Mucosa of stomach (tissue), 1 donor: Measurements from ENCODE around the gene AP2A1.

ENCODE experiments used
- H3K27me3 ChIP-seq: one replicate; pipeline ENCODE4 v1.7.0; 2013; ENCODE audit warnings: mild to moderate bottlenecking, low read length; ENCODE audit not compliant: control insufficient read depth, insufficient read depth
- H3K36me3 ChIP-seq: one replicate; pipeline ENCODE4 v1.7.0; 2013; ENCODE audit warnings: low read length; ENCODE audit not compliant: control insufficient read depth, insufficient read depth
- H3K4me1 ChIP-seq: one replicate; pipeline ENCODE4 v1.7.0; 2013; ENCODE audit warnings: mild to moderate bottlenecking, low read length; ENCODE audit not compliant: control insufficient read depth, insufficient read depth
- H3K4me3 ChIP-seq: one replicate; pipeline ENCODE4 v1.7.0; 2013; ENCODE audit warnings: low read length
- H3K9ac ChIP-seq: one replicate; pipeline ENCODE4 v1.7.0; 2013; ENCODE audit warnings: mild to moderate bottlenecking, low read length, moderate library complexity
- H3K9me3 ChIP-seq: one replicate; pipeline ENCODE4 v1.7.0; 2013; ENCODE audit warnings: mild to moderate bottlenecking, low read length, moderate library complexity; ENCODE audit not compliant: control insufficient read depth
- donor health status: Pancreatic carcinoma.

The AP2A1 gene

GRCh38 chr19:49800771-49801170, 34.0 kb downstream of the AP2A1 start:
- no peak overlapping the region for H3K4me3 ChIP-seq
- no peaks in the 10 kb centered on the region for H3K4me1 ChIP-seq
- H3K36me3 ChIP-seq: peaks cover 12% of the 10 kb centered on the region
- H3K27me3 ChIP-seq: no peaks in the 10 kb centered on the region
- no peaks in the 10 kb centered on the region for H3K9me3 ChIP-seq
- no peak overlapping the region for H3K9ac ChIP-seq

DNA sequence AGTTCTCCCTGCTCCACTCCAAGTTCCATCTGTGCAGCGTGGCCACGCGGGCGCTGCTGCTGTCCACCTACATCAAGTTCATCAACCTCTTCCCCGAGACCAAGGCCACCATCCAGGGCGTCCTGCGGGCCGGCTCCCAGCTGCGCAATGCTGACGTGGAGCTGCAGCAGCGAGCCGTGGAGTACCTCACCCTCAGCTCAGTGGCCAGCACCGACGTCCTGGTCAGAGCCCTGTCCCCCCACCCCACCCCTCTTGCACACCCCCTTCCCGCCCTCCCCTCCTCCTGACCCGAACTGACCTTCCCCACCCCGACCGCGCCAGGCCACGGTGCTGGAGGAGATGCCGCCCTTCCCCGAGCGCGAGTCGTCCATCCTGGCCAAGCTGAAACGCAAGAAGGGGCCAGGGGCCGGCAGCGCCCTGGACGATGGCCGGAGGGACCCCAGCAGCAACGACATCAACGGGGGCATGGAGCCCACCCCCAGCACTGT, 34.6 kb downstream of the AP2A1 start:
- Histone ChIP-seq H3K9me3 (no peaks in the 10 kb centered on the region), H3K9ac (no peak overlapping the region), H3K36me3 (peaks cover 8% of the 10 kb centered on the region), H3K4me1 (no peaks in the 10 kb centered on the region), H3K4me3 (no peak overlapping the region), H3K27me3 (no peaks in the 10 kb centered on the region)

- Histone ChIP-seq H3K4me1 (no peaks in the 10 kb centered on the region), H3K4me3 (no peak overlapping the region), H3K36me3 (peaks cover 8% of the 10 kb centered on the region), H3K9ac (no peak overlapping the region), H3K9me3 (no peaks in the 10 kb centered on the region), H3K27me3 (no peaks in the 10 kb centered on the region)
Measured at GRCh38 chr19:49801966-49802661, 35.3 kb downstream of the AP2A1 start.

DNA sequence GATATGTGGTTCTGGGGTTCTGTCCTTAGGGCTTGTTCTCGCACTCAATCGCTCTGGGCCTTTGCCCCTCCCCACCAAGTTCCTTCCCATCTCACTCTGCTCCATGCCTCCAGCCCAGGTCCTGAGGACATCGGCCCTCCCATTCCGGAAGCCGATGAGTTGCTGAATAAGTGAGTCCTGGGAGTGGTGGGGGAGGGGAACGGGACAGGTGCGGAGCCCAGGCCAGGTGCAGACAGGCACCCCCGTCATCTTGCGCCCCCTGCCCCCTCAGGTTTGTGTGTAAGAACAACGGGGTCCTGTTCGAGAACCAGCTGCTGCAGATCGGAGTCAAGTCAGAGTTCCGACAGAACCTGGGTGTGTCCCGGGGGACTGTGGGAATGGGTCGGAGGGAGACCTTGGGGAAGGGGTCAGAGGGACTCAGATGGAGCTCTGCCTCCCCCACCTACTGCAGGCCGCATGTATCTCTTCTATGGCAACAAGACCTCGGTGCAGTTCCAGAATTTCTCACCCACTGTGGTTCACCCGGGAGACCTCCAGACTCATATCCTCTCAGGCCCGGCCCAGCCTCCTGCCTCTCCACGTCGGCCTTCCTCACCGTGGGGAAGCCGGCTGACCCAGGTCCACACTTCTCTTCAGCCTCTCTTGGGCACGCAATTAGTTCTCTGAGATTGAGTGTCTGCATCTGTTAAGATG, 36.2 kb downstream of the AP2A1 start:
- no peaks in the 10 kb centered on the region for H3K9me3 ChIP-seq
- H3K4me3 ChIP-seq: no peak overlapping the region
- H3K4me1 ChIP-seq: no peaks in the 10 kb centered on the region
- peaks cover 8% of the 10 kb centered on the region for H3K36me3 ChIP-seq
- no peak overlapping the region for H3K9ac ChIP-seq
- H3K27me3 ChIP-seq: no peaks in the 10 kb centered on the region

DNA sequence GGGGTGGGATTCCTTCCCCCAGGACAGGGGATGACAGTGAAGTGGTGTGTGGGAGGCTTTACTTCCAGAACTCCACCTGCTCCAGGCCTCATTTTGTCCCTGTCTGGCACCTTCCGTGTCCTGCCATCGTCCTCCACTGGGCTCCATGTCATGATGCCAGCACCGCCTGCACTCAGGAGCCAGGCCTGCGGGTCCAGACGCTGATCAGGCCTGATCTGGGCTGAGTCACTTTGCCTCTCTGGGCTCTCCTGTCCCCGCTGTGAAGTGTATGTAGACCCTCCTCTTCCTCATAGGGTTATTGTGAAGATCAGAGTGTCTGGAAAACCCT, 36.7 kb downstream of the AP2A1 start:
- Histone ChIP-seq H3K9me3 (no peaks in the 10 kb centered on the region), H3K27me3 (no peaks in the 10 kb centered on the region), H3K36me3 (peaks cover 8% of the 10 kb centered on the region), H3K4me3 (no peak overlapping the region), H3K9ac (no peak overlapping the region), H3K4me1 (peaks cover 5% of the 10 kb centered on the region)

- H3K36me3 ChIP-seq: peaks cover 8% of the 10 kb centered on the region
- no peak overlapping the region for H3K4me3 ChIP-seq
- H3K9me3 ChIP-seq: no peaks in the 10 kb centered on the region
- peaks cover 14% of the 10 kb centered on the region for H3K4me1 ChIP-seq
- no peaks in the 10 kb centered on the region for H3K27me3 ChIP-seq
- H3K9ac ChIP-seq: no peak overlapping the region
Measured at GRCh38 chr19:49805822-49806619, 39.2 kb downstream of the AP2A1 start.

GRCh38 chr19:49806620-49806959, 39.8 kb downstream of the AP2A1 start:
- peaks cover 8% of the 10 kb centered on the region for H3K36me3 ChIP-seq
- H3K9ac ChIP-seq: no peak overlapping the region
- no peaks in the 10 kb centered on the region for H3K9me3 ChIP-seq
- no peak overlapping the region for H3K4me3 ChIP-seq
- no peaks in the 10 kb centered on the region for H3K27me3 ChIP-seq
- H3K4me1 ChIP-seq: peaks cover 14% of the 10 kb centered on the region

GRCh38 chr19:49807058-49807903, 40.5 kb downstream of the AP2A1 start:
- H3K27me3 ChIP-seq: no peaks in the 10 kb centered on the region
- no peak overlapping the region for H3K4me3 ChIP-seq
- H3K36me3 ChIP-seq: peaks cover 8% of the 10 kb centered on the region
- H3K4me1 ChIP-seq: peaks cover 14% of the 10 kb centered on the region
- no peak overlapping the region for H3K9ac ChIP-seq
- H3K9me3 ChIP-seq: no peaks in the 10 kb centered on the region

DNA sequence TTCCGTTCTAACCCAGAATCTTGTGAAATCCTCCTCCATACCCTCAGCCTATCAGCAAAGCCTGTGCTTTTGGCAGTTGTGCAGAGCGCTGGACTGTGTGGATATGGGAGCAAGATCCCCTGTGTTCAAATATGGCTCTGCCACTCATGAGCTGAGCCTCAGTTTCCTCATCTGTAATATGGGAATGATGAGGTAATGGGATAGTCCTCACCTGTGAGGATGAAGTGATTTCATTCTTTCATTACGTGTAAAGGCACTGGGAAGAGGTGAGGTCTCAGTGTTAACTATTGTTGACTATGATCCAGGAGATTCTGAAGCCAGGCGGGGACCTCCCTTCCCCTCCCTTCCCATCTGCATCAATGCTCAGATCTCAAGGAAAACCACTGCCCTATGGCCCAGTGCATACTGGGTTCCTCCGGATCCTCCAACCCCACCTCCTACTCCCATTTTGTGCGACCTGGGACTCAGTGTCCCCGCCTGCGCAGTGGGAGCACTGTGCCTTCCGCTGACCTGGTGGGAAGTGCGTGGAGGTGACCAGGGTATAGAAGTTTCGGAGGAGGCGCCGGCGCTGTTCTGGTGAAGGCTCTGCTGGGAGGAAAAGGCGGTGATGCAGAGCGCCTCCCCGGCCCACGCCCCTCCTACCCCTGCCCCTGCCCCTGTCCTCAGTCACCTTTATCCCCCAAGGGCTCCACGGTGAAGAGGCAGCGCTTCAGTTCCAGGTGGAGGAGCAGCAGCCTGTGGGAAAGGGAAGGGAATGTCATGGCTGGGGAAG, 41.3 kb downstream of the AP2A1 start:
- H3K9me3 ChIP-seq: no peaks in the 10 kb centered on the region
- peaks cover 7% of the 10 kb centered on the region for H3K36me3 ChIP-seq
- H3K4me1 ChIP-seq: peaks cover 20% of the 10 kb centered on the region
- peak overlapping the region; percentile 17 for H3K4me3 ChIP-seq
- H3K9ac ChIP-seq: no peak overlapping the region
- no peaks in the 10 kb centered on the region for H3K27me3 ChIP-seq

DNA sequence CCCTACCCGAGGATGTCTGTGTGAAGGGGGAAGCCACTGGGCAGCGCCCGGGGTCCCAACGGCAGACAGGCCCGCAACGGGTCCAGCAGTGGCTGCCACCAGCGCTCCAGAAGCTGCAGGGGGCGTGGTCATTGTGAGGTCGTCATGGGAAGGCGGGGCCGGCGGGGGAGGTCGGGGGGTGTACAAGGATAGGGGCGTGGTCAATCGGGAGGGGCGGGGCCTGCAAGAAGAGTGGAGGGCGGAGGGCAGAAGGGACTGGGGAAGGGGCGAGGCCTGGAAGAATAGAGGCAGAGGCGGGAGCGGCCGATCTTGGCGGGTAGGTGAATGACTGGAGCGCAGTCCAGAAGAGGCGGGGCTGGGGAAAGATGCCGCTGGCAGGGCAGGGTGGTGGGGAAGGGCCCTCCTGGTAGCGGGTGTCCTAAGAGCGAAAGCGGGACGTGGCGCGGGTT, 41.9 kb downstream of the AP2A1 start:
- Histone ChIP-seq H3K9ac (peak overlapping the region; percentile 64), H3K9me3 (no peaks in the 10 kb centered on the region), H3K4me1 (peaks cover 20% of the 10 kb centered on the region), H3K4me3 (peak overlapping the region; percentile 17), H3K36me3 (peaks cover under 1% of the 10 kb centered on the region), H3K27me3 (no peaks in the 10 kb centered on the region)
